ENCODE measurements around the gene RABL6.

RABL6 gene

DNA sequence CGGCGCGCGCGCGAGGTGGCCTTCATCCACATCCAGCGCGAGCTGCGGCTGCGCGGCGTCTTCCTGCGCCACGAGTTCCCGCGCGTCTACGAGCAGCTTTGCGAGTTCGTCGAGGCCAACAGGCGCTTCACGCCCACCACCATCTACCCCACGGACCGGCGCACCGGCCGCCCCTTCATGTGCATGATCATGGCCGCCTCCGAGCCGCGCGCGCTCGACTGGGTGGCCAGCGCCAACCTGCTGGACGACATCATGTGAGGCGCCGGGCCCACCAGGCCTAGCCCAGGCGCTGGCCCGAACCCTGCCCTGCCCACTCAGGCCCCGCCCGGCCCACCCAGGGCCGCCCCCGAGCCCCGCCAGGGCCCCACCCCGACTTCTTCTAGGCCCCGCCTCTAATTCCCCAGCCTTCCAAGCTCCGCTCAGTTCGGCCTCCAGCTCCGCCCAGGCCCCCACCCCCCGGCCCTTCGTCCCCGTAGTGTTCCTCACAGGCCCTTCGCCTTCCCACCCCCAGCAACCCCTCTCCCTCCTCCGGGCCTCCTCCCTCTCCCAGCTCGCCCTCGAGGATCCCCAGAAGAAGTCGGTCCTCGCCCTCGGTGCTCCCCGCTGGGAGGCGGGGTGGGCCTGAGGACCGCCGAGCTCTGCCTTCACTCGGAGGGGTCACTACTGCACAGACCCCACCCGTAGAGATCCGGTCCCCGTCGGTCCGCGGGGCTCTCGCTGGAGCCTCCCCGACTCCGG is 39.5 kb downstream of the RABL6 start:
- DNase-seq (ENCODE audit: low read depth in 2 of 2) = no peak

DNA sequence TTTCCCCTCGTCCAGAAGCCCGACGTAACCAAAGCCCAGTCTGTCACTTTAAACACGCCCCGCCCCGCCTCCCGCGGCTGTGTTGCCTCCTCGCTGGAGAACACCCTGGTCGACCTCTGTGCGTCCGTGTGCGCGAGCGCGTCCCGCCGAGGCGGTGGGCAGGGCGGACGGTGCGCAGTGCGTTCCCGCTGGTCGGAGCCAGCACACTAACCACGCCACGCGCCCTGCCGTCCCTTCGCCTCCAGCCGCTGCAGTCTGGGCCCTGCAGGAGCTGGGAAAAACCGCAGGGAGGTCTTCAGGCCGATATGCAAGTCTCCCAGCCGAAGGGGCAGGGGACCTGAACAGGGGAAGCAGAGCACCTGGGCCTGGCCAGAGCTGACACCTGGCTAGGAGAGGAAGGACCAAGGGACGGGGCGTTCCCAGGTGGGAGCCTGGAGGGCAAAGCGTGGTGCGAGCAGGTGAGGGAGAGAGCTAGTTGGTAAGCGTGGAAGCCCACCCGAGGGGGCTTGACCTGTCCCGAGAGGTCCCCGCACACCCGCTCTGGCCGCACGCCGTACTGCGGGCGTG is 40.2 kb downstream of the RABL6 start:
- DNase-seq (ENCODE audit: low read depth in 2 of 2) = peak in 1 of 2 donors; percentile 62

DNA sequence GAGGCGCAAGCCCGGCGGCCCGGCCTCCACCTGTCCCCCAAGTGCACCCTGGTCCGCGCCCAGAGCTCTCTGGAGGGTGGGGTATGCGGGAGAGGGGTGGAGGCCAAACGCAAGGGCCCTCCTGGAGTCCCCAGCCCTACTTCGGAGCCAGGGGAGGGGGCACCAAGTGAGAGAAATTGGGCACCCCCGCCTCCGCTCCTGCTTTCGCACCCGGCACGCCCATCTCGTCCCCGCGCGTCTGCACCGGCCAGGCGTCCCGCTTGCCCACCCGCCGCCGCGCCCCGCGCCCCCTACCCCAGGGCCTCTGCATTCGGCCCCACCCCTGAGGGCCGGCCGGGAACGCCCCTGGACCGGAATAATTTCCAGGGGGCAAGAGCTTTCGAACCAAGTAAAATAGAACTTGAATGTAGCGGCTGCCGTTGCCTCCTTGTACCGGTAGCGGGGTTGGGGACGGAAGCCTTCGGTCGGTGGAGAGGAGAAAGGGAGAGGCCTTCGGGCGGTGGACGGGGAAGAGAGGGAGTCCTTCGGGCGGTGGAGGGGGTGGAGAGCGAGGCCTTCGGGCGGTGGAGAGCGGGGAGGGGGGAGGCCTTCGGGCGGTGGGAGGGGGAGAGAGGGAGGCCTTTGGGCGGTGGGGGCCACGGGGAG is 40.8 kb downstream of the RABL6 start:
- no peak for DNase-seq (ENCODE audit: low read depth in 2 of 2)

DNA sequence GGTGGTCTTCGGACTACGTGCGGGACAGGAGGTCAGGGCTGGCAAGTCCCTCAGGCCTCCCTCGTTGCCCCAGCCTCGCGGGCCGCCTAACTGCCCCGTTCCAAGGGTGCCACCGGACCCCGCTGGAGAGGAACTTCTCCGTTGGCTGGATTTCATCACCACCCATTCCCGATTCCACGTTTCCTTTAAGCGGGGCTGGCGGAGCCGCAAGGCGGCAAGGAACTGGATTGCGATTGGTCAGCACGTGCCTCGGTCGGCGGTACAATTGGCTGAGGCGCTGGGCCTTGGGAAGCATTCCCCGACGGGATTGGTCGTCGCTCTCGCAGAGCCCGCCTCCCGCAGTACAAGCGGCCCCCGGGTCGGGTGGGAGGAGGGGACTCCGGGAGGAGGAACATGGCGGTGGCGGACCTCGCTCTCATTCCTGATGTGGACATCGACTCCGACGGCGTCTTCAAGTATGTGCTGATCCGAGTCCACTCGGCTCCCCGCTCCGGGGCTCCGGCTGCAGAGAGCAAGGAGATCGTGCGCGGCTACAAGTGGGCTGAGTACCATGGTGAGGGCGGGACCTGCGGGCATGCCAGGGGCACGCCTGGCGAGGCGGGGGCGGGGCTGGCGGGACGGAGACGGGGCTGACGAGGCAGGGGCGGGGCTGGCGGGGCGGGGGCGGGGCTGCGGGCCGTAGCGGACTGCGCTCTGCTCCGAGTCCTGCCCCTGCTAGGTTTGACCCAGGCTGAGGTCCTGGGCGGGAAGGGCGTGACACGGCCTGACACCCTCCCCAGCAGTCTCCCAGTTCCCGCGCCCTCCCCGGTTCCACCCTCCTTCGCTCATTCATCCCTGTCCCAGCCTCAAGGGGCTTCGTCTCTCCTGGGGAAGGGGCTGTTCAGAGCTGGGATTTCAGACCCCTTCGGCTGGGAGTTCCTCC is 41.6 kb downstream of the RABL6 start, which contains the start of gene PHPT1:
TSS of gene PHPT1 (plus strand) at position 372 of the 922 bp plus-strand sequence. CDS start at position 394, 22 bp downstream.
- peak; percentile 89 to 90 for DNase-seq (ENCODE audit: low read depth in 2 of 2)

DNA sequence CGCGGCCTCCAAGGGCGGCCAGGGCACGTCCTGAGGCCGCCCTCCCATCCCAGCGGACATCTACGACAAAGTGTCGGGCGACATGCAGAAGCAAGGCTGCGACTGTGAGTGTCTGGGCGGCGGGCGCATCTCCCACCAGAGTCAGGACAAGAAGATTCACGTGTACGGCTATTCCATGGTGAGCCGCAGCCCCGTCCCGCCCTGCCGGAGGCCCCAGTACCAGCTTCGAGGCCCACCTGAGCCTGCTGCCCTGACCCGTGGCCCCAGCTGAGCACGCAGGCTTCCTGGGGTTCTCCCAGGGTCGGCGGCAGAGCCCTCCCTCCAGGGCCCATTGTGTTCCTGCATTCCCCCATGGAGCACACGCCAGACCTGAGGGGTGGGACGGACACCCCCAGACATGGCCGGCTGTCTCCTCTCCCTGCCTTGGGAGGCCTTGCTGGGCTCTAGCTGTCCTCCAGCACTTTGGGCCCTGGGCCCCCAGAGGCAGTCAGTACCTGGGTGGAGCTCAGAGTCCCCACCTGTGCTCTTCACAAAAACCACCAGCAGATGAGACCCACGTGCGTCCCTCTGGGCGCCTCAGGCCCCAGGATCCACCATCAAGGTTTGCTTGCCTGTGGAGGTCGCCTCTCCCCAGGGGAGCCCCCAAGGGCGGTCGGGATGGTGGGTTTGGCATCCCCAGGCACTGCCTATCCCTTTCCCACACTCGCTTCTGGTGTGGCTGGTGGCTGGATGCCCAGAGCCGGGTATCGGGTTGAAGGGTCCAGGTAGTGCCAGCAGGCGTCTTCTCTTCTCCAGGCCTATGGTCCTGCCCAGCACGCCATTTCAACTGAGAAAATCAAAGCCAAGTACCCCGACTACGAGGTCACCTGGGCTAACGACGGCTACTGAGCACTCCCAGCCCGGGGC is 42.5 kb downstream of the RABL6 start:
- no peak for DNase-seq (ENCODE audit: low read depth in 2 of 2)

DNA sequence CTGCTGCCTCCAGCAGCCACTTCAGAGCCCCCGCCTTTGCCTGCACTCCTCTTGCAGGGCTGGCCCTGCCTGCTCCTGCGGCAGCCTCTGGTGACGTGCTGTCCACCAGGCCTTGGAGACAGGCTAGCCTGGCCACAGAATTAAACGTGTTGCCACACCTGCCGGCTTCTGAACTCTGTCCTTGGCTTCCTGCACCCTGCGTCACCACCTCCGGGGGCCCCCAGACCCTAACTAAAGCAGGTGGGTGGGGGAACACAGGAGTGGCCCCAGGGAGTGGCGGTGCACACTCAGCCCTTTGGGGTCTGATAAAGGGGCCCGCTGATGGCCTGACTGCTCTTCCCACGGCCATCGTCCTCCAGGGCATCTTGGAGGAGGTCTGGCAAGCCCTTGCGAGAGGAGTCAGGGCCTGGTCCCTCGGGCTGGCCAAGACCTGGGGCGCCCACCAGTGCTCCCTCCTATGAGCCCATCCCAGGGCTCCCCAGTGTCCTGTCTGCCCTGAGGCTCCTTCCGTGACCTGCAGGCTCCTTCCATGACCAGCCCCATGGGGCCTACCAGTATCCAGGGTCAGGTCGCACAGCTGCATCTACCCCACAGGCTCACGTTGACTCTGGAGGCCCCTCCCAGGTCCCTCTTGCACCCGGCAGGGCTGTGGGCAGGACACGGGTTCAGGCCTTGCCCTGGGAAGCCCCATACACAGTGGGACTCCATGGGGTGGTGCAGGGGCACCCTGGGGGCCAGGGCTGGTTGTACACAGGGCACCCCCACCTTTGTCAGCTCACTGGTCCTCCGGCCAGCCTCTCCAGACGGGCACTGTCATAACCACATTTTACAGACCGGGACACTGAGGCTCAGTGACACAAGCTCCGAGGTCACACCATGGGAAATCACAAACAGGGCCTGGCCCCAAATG is 43.4 kb downstream of the RABL6 start:
- no peak for DNase-seq (ENCODE audit: low read depth in 2 of 2)

DNA sequence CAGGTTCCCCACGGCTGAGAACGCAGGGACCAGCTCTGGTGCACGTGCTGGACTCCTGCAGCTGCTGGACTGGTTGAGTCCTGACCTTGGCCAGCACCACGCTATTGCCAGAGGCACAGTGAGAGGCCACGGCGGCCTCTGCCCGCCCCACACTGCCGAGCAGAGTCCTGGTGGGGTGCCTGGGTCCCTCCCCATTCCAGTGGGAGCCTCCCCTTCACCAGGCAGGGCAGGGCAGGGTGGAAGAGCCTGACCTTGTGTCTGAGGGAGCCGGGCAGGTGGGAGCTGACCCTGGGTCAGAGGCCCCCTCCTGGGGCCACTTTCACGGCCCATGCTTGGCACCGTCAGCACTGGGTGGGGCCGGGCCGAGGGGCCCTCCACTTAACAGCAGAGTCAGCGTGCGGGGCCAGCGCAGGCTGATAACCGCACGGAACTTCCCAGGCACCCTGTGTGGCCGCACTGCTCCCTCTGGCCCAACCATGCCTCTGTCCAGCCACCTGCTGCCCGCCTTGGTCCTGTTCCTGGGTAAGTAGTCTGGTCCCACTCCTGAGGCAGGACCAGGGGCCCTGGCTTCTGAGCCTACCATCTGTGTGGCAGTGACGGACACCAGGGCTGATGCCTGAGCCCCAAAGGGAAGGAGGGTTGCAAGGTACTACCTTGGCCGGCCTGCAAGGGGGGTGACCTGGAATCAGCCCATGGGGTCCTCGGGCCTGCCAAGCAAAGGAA is 44.4 kb downstream of the RABL6 start, which contains the start of gene MAMDC4:
TSS of gene MAMDC4 (plus strand) at position 406 of the 723 bp plus-strand sequence. CDS start at position 477, 71 bp downstream.
- no peak for DNase-seq (ENCODE audit: low read depth in 2 of 2)

DNA sequence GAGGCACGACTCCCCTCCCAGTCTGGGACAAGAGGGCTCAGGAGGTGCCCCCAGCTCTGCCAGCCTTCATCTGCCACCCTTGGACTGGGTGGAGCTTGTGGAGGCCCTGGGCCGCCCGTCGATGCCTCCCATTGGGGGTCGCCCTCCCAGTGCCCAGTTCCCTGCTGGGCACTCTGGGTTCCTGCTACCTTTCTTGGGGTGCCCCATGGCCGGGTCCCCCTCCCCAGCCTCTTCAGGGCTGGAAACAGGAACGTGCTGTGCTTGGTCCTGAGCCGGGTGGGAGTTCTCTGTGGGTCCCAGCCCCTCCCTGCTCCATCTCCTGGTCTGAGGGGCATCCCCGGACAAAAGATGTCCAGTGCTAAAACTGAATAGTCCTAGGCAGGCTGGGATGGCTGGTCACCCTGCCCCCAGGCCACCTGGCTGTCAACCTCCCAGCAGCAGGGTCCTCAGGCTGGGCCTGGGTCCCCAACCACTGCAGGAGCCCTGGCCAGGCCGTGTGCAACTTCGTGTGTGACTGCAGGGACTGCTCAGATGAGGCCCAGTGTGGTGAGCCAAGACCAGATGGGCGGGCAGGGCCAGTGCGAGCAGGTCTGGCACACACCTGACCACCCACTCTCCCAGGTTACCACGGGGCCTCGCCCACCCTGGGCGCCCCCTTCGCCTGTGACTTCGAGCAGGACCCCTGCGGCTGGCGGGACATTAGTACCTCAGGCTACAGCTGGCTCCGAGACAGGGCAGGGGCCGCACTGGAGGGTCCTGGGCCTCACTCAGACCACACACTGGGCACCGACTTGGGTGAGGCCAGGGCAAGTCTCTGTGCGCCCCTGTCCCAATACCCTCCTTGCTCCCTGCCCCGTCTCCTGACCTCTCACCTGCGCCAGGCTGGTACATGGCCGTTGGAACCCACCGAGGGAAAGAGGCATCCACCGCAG is 45.2 kb downstream of the RABL6 start:
- DNase-seq (ENCODE audit: low read depth in 2 of 2) = no peak

DNA sequence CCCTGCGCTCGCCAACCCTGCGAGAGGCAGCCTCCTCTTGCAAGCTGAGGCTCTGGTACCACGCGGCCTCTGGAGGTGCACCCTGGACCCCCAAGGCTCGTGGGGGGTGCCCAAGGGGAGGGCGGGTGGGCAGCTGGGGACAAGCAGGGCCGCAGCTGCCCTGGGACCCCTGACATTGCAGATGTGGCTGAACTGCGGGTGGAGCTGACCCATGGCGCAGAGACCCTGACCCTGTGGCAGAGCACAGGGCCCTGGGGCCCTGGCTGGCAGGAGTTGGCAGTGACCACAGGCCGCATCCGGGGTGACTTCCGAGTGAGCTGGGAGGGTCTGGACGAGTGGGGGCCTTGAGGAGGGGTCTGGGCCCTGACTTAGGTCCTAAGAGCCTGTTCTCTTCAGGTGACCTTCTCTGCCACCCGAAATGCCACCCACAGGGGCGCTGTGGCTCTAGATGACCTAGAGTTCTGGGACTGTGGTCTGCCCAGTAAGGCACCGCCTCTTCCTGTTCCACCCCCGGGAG is 45.9 kb downstream of the RABL6 start:
- no peak for DNase-seq (ENCODE audit: low read depth in 2 of 2)

DNA sequence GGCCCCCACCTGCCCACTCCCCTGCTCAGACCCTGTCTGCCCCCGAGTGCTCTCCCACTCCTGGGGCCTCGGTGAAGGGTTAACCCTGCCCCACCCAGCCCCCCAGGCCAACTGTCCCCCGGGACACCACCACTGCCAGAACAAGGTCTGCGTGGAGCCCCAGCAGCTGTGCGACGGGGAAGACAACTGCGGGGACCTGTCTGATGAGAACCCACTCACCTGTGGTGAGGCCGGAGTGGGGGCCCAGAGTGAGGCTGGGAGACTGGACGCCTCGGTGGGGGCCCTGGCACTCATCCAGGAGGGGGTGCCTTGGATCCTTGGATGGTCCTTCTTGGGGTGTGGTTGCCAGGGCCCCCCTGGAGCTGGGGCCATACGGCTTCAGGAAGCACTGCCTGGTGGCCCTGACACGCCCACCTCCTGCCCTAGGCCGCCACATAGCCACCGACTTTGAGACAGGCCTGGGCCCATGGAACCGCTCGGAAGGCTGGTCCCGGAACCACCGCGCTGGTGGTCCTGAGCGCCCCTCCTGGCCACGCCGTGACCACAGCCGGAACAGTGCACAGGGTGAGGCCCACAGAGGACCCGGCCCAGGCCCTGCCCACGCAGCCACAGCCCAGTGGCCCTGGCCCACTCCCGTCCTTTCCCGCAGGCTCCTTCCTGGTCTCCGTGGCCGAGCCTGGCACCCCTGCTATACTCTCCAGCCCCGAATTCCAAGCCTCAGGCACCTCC is 46.5 kb downstream of the RABL6 start:
- no peak for DNase-seq (ENCODE audit: low read depth in 2 of 2)

DNA sequence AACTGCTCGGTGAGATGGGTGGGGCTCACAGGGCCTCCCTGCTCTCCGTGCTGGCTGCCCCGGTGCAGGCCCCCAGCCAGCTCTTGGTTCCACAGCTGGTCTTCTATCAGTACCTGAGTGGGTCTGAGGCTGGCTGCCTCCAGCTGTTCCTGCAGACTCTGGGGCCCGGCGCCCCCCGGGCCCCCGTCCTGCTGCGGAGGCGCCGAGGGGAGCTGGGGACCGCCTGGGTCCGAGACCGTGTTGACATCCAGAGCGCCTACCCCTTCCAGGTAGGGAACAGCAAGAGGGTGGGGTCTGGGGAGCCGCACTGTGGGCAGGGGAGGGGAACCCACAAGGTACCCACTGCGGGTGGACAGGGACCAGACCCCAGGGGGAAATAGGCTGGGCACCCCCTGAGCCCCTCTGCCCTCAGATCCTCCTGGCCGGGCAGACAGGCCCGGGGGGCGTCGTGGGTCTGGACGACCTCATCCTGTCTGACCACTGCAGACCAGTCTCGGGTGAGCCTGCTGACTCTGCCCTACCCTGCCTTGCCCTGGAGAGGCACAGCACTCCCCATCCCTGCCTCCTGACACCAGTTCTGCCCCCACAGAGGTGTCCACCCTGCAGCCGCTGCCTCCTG is 47.2 kb downstream of the RABL6 start:
- no peak for DNase-seq (ENCODE audit: low read depth in 2 of 2)

DNA sequence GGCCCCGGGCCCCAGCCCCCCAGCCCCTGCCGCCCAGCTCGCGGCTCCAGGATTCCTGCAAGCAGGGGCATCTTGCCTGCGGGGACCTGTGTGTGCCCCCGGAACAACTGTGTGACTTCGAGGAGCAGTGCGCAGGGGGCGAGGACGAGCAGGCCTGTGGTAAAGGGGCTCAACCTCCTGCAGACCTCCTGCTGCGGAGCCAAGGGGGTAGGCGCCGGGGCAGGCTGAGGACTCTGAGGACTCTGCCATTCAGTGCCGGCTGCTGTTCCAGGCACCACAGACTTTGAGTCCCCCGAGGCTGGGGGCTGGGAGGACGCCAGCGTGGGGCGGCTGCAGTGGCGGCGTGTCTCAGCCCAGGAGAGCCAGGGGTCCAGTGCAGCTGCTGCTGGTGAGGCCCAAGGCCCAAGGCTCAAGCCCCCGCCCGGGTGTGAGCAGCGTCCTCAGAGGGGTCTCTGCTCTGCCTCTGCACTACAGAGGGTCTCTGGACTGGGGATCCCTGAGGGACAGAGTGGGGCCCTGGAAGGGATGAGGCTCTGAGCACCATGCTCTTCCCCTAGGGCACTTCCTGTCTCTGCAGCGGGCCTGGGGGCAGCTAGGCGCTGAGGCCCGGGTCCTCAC is 47.8 kb downstream of the RABL6 start:
- no peak for DNase-seq (ENCODE audit: low read depth in 2 of 2)

DNA sequence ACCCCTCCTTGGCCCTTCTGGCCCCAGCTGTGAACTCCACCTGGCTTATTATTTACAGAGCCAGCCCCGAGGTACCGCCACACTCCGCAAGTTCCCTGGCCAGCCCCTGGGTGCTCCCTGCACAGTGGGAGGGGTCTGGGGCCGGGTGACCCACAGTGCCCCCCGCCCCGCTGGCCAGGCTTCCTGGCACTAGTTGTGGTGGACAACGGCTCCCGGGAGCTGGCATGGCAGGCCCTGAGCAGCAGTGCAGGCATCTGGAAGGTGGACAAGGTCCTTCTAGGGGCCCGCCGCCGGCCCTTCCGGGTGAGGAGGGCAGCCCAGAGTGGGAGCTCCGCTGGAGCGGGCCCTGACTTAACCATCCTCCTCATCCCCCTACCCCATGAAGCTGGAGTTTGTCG is 48.3 kb downstream of the RABL6 start:
- DNase-seq (ENCODE audit: low read depth in 2 of 2) = no peak

DNA sequence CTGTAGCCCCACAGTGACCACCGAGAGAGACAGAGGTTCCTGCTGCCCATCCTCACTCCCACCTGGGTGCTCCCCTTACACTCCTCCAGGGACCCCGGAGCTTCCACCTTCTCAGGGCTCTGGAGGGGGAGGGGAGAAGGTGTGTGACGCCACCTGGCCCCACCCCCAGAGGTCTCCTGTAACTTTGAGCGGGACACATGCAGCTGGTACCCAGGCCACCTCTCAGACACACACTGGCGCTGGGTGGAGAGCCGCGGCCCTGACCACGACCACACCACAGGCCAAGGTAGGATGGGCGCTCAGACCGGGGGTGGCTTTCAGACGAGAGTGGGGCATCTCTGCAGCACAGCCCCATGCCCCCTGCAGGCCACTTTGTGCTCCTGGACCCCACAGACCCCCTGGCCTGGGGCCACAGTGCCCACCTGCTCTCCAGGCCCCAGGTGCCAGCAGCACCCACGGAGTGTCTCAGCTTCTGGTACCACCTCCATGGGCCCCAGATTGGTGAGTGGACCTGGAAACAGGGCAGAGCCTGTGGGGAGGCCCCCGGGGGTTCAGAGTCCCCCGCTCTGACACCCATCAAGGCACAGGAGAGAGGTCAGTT is 48.9 kb downstream of the RABL6 start:
- no peak for DNase-seq (ENCODE audit: low read depth in 2 of 2)

DNA sequence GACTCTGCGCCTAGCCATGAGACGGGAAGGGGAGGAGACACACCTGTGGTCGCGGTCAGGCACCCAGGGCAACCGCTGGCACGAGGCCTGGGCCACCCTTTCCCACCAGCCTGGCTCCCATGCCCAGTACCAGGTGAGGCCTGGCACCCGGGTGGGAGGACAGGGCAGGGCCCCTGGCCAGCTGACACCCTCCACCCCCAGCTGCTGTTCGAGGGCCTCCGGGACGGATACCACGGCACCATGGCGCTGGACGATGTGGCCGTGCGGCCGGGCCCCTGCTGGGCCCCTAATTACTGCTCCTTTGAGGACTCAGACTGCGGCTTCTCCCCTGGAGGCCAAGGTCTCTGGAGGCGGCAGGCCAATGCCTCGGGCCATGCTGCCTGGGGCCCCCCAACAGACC is 49.4 kb downstream of the RABL6 start:
- DNase-seq (ENCODE audit: low read depth in 2 of 2) = no peak

Measured in stimulated activated CD4-positive, alpha-beta T cell treated with anti-CD3 and anti-CD28 coated beads, Interleukin-1b, Interleukin-23, amount 100 ng/mL, for 1 hour (primary cell).